ENCODE results near the gene ABAT.

Gene ABAT

GRCh38 chr16:8761078-8761477, 86.7 kb downstream of the ABAT start:
- no peak for DNase-seq (ENCODE audit: extremely low read depth, low read depth)
- TF ChIP-seq CTCF (IDR thresholded peaks at IDR 0.05; ENCODE audit: low read depth, low read length) = no peak

GRCh38 chr16:8762254-8762653, 87.8 kb downstream of the ABAT start:
- TF ChIP-seq CTCF (IDR thresholded peaks at IDR 0.05; ENCODE audit: low read depth, low read length) = no peak
- DNase-seq (ENCODE audit: extremely low read depth, low read depth) = no peak

- no peak for TF ChIP-seq CTCF (IDR thresholded peaks at IDR 0.05; ENCODE audit: low read depth, low read length)
- DNase-seq (ENCODE audit: extremely low read depth, low read depth) = no peak
Measured at GRCh38 chr16:8763083-8763482, 88.7 kb downstream of the ABAT start.

GRCh38 chr16:8763899-8764298, 89.5 kb downstream of the ABAT start:
- DNase-seq (ENCODE audit: extremely low read depth, low read depth) = no peak
- TF ChIP-seq CTCF (IDR thresholded peaks at IDR 0.05; ENCODE audit: low read depth, low read length) = no peak

GRCh38 chr16:8764525-8765250, 90.3 kb downstream of the ABAT start:
- DNase-seq (ENCODE audit: extremely low read depth, low read depth) = no peak
- no peak for TF ChIP-seq CTCF (IDR thresholded peaks at IDR 0.05; ENCODE audit: low read depth, low read length)

- no peak for DNase-seq (ENCODE audit: extremely low read depth, low read depth)
- no peak for TF ChIP-seq CTCF (IDR thresholded peaks at IDR 0.05; ENCODE audit: low read depth, low read length)
Measured at GRCh38 chr16:8767176-8767575, 92.8 kb downstream of the ABAT start.

- TF ChIP-seq CTCF (IDR thresholded peaks at IDR 0.05; ENCODE audit: low read depth, low read length) = no peak
Measured at GRCh38 chr16:8768283-8768682, 93.9 kb downstream of the ABAT start.

More at GRCh38 chr16:8768283-8768682, 93.9 kb downstream of the ABAT start:
- DNase-seq (ENCODE audit: extremely low read depth, low read depth) = no peak
